H1 (cell line): ENCODE data around the gene ZNF669. TPM values are rescaled to one million over a fixed set of nuclear protein-coding genes. Genes with fewer than 3 reads are reported as not detected.
"Not testable (repeated sequence)": the region's sequence is repeated elsewhere in the genome, so short reads cannot be mapped to it uniquely, and the experiment has no call there.

Source experiments
- CTCF ChIA-PET: fragments of 300-600 bp; sonication (Branson Sonifier 250); formaldehyde crosslinking; loops from one replicate; lab custom pipeline; 2021; ENCODE audit not compliant: partially characterized antibody; lab: Charles Lee
- POLR2A ChIA-PET: fragments of 300-600 bp; sonication (Branson Sonifier 250); formaldehyde crosslinking; loops from one replicate; lab custom pipeline; 2021; ENCODE audit warnings: inconsistent platforms; ENCODE audit not compliant: partially characterized antibody; lab: Charles Lee
- DNase-seq, 2 experiments: peaks; one replicate each; pipeline versions ENCODE4 v3.0.0 to v3.0.0-alpha.2; 2010 to 2022; ENCODE audit warnings: low spot score in 2 of 2, low read depth in 1 of 2, mixed read lengths in 1 of 2
- FAIRE-seq: peaks from 2 replicates; lab custom pipeline; 2011; peaks lifted over from hg19 to GRCh38; lab: Jason Lieb, UNC
- H2AFZ ChIP-seq: 2 replicates; pipeline ENCODE4 v1.8.1; 2012; ENCODE audit warnings: low read length, inconsistent platforms
- H2AK5ac ChIP-seq: 2 replicates; pipeline ENCODE4 v1.6.1; 2013; ENCODE audit warnings: low read depth, low read length
- H2BK120ac ChIP-seq: replicated peaks from 2 replicates; pipeline ENCODE3; 2013; ENCODE audit warnings: low read depth, low read length, inconsistent platforms
- H2BK12ac ChIP-seq: 2 replicates; pipeline ENCODE4 v1.6.1; 2013; ENCODE audit warnings: low read depth, low read length
- H2BK15ac ChIP-seq: 2 replicates; pipeline ENCODE4 v1.6.1; 2013; ENCODE audit warnings: low read length
- H2BK20ac ChIP-seq: 2 replicates; pipeline ENCODE4 v1.6.1; 2013; ENCODE audit warnings: low read length
- H2BK5ac ChIP-seq: 2 replicates; pipeline ENCODE4 v1.6.1; 2013; ENCODE audit warnings: low read depth, low read length
- H3K14ac ChIP-seq: 2 replicates; pipeline ENCODE4 v1.6.1; 2013; ENCODE audit warnings: inconsistent platforms; ENCODE audit not compliant: insufficient read length
- H3K18ac ChIP-seq: 2 replicates; pipeline ENCODE4 v1.6.1; 2013; ENCODE audit warnings: low read length; ENCODE audit errors: extremely low read depth
- H3K23ac ChIP-seq: 2 replicates; pipeline ENCODE4 v1.6.1; 2013; ENCODE audit warnings: inconsistent platforms; ENCODE audit not compliant: insufficient read length
- H3K23me2 ChIP-seq: 2 replicates; pipeline ENCODE4 v1.6.1; 2013; ENCODE audit warnings: low read depth, low read length
- H3K27ac ChIP-seq: 2 replicates; pipeline ENCODE4 v1.6.1; 2011; ENCODE audit warnings: low read depth, low read length, inconsistent platforms
- H3K27me3 ChIP-seq, 4 experiments: replicated peaks in 1 of 4; 1 replicate in 1 of 4; 2 replicates in 3 of 4; pipeline versions ENCODE4 v1.6.1 to v1.8.1; 2011 to 2013; ENCODE audit warnings: low read length in 3 of 4, mild to moderate bottlenecking in 3 of 4, inconsistent platforms in 2 of 4, mixed read lengths in 2 of 4, moderate library complexity in 1 of 4; ENCODE audit not compliant: control insufficient read depth in 3 of 4, insufficient read depth in 3 of 4; ENCODE audit errors: extremely low read depth in 1 of 4
- H3K36me3 ChIP-seq, 4 experiments: 2 replicates each; pipeline versions ENCODE4 v1.6.1 to v1.8.1; 2011 to 2013; ENCODE audit warnings: mild to moderate bottlenecking in 4 of 4, low read length in 3 of 4, moderate library complexity in 2 of 4, control low read depth in 1 of 4, inconsistent platforms in 1 of 4; ENCODE audit not compliant: insufficient read depth in 4 of 4, control insufficient read depth in 2 of 4
- H3K4ac ChIP-seq: replicated peaks from 2 replicates; pipeline ENCODE3; 2013; ENCODE audit warnings: low read length, low read depth, mixed read lengths, inconsistent platforms; ENCODE audit not compliant: insufficient read length
- H3K4me1 ChIP-seq, 4 experiments: replicated peaks in 1 of 4; 1 replicate in 1 of 4; 2 replicates in 3 of 4; pipeline versions ENCODE4 v1.6.1 to v1.8.1; 2011 to 2013; ENCODE audit warnings: low read length in 3 of 4, inconsistent platforms in 2 of 4, mixed read lengths in 1 of 4; ENCODE audit not compliant: insufficient read depth in 4 of 4, control insufficient read depth in 3 of 4
- H3K4me2 ChIP-seq, 2 experiments: 2 replicates each; pipeline versions ENCODE4 v1.6.1 to v1.8.1; 2011 to 2013; ENCODE audit warnings: low read depth in 2 of 2, low read length in 2 of 2, control low read depth in 1 of 2, inconsistent platforms in 1 of 2, mild to moderate bottlenecking in 1 of 2; ENCODE audit not compliant: insufficient read depth in 1 of 2
- H3K4me3 ChIP-seq, 4 experiments: fragments of 200-600, 300-600 bp in 1 of 4; sonication (generic), shearing (Covaris generic), sonication (Bioruptor Twin) in 1 of 4; 2 replicates each; pipeline versions ENCODE4 v1.5.1 to v1.8.1; 2011 to 2016; ENCODE audit warnings: low read length in 4 of 4, low read depth in 3 of 4, control low read depth in 2 of 4, inconsistent platforms in 2 of 4, mild to moderate bottlenecking in 2 of 4, mixed read lengths in 1 of 4, moderate library complexity in 1 of 4; ENCODE audit not compliant: insufficient read depth in 2 of 4; ENCODE audit errors: extremely low read depth in 1 of 4
- H3K56ac ChIP-seq: replicated peaks from 2 replicates; pipeline ENCODE3; 2013; ENCODE audit warnings: low read depth, mild to moderate bottlenecking, mixed read lengths, low read length, inconsistent platforms; ENCODE audit not compliant: insufficient read length
- H3K79me1 ChIP-seq: 2 replicates; pipeline ENCODE4 v1.6.1; 2013; ENCODE audit warnings: low read depth, low read length, control low read depth
- H3K79me2 ChIP-seq, 2 experiments: 2 replicates each; pipeline versions ENCODE4 v1.6.1 to v1.8.1; 2012 to 2013; ENCODE audit warnings: low read length in 2 of 2, mild to moderate bottlenecking in 2 of 2, inconsistent platforms in 1 of 2; ENCODE audit not compliant: insufficient read depth in 2 of 2, control insufficient read depth in 1 of 2
- H3K9ac ChIP-seq, 4 experiments: replicated peaks in 1 of 4; 1 replicate in 1 of 4; 2 replicates in 3 of 4; pipeline versions ENCODE4 v1.6.1 to v1.8.1; 2011 to 2013; ENCODE audit warnings: low read depth in 3 of 4, low read length in 3 of 4, control low read depth in 2 of 4, mild to moderate bottlenecking in 2 of 4, moderate library complexity in 2 of 4, inconsistent platforms in 1 of 4; ENCODE audit errors: extremely low read depth in 1 of 4
- H3K9me3 ChIP-seq, 2 experiments: 2 replicates each; pipeline versions ENCODE4 v1.6.1 to v1.8.1; 2012 to 2013; ENCODE audit warnings: mild to moderate bottlenecking in 2 of 2, moderate library complexity in 2 of 2, control low read depth in 1 of 2, inconsistent platforms in 1 of 2, low read depth in 1 of 2, low read length in 1 of 2, mixed read lengths in 1 of 2; ENCODE audit not compliant: insufficient read depth in 2 of 2
- H4K20me1 ChIP-seq, 2 experiments: replicated peaks in 1 of 2; 2 replicates each; pipeline versions ENCODE3 to v1.8.1; 2011 to 2013; ENCODE audit warnings: inconsistent platforms in 2 of 2, low read length in 2 of 2, mild to moderate bottlenecking in 1 of 2; ENCODE audit not compliant: insufficient read depth in 2 of 2, control insufficient read depth in 1 of 2
- H4K5ac ChIP-seq: 2 replicates; pipeline ENCODE4 v1.6.1; 2013; ENCODE audit warnings: low read length, low read depth, mixed read lengths, inconsistent platforms; ENCODE audit not compliant: insufficient read length
- H4K8ac ChIP-seq: 2 replicates; pipeline ENCODE4 v1.8.0; 2013; ENCODE audit warnings: mild to moderate bottlenecking, moderate library complexity, low read length, inconsistent platforms; ENCODE audit not compliant: insufficient read depth; ENCODE audit errors: extremely low read depth
- H4K91ac ChIP-seq: replicated peaks from 2 replicates; pipeline ENCODE3; 2013; ENCODE audit warnings: low read length, mixed read lengths, inconsistent platforms; ENCODE audit not compliant: insufficient read length
- WGBS, 2 experiments: shearing (Covaris generic) in 1 of 2; methylation state at CpG; one replicate each; pipeline versions ENCODE4 v1.1.6 to v1.1.7; 2013 to 2015; ENCODE audit warnings: low lambda C conversion rate in 2 of 2, mixed read lengths in 2 of 2, inconsistent platforms in 1 of 2, low coverage in 1 of 2, missing lambda C conversion rate in 1 of 2; ENCODE audit not compliant: insufficient replicate concordance in 2 of 2, insufficient coverage in 1 of 2, insufficient read length in 1 of 2; ENCODE audit errors: extremely low coverage in 1 of 2, missing lambda C conversion rate in 1 of 2; 5-methylcytosine and 5-hydroxymethylcytosine counted together
- polyA plus RNA-seq, 7 experiments: library from polyadenylated mRNA; depleted of rRNA in 3 of 7; stranded (reverse) in 5 of 7; unstranded in 2 of 7; fragments of >200 nt in 5 of 7; fragments of 200-250 nt in 2 of 7; gene quantifications; 1 replicate in 5 of 7; 2 replicates in 1 of 7; 4 replicates in 1 of 7; pipeline versions ENCODE4 v1.2.1 to v1.2.3, GENCODE V29; 2011 to 2013; ENCODE audit warnings: missing spikeins in 2 of 7, mixed read lengths in 2 of 7
- total RNA-seq: library from RNA; stranded (reverse); fragmentation: NEBNext Ultra II Directional; extraction: Animal tissue kit (Norgen Biotek cat#: 25700); gene quantifications from 2 replicates; pipeline ENCODE4 v1.2.1, GENCODE V29; 2021

The ZNF669 gene
- total and polyA plus RNA-seq, 2 of the 8 experiments (the other 6 are each of a cell fraction or from before 2014, with no cell fraction given) = 4.8 to 20.3 TPM

- H3K56ac ChIP-seq, H4K5ac ChIP-seq, H3K27ac ChIP-seq, H4K91ac ChIP-seq, H3K23me2 ChIP-seq, H3K14ac ChIP-seq, H3K4me3 ChIP-seq, H3K4ac ChIP-seq, H3K79me2 ChIP-seq, H2BK12ac ChIP-seq, DNase-seq, FAIRE-seq, CTCF ChIA-PET, H3K79me1 ChIP-seq, H3K27me3 ChIP-seq, H3K9ac ChIP-seq, POLR2A ChIA-PET, H2BK5ac ChIP-seq, H3K4me2 ChIP-seq, H2BK15ac ChIP-seq, H2BK20ac ChIP-seq, H4K8ac ChIP-seq, H2BK120ac ChIP-seq, H3K18ac ChIP-seq, H4K20me1 ChIP-seq, H3K4me1 ChIP-seq, H3K23ac ChIP-seq, H2AFZ ChIP-seq, H2AK5ac ChIP-seq: not testable (repeated sequence)
- peaks cover 6 to 12% of the 10 kb centered on the region in 2 experiments; a peak in 3 of 4 replicates for H3K9me3 ChIP-seq
- WGBS, 2 experiments = no CpG with 5 or more reads among the region's 46 CpGs
- H3K36me3 ChIP-seq = peaks cover 2 to 16% (median 8%) of the 10 kb centered on the region in 4 experiments; a peak in 5 of 8 replicates
These were observed 22.4 kb upstream of the ZNF669 start for GRCh38 chr1:247126601-247127000.

GRCh38 chr1:247126166-247126565 is 22.0 kb upstream of the ZNF669 start:
- H3K27me3 ChIP-seq, H2BK15ac ChIP-seq, CTCF ChIA-PET, H3K23ac ChIP-seq, H3K9ac ChIP-seq, H3K23me2 ChIP-seq, H4K91ac ChIP-seq, H2AFZ ChIP-seq, H2BK5ac ChIP-seq, H3K18ac ChIP-seq, H3K4me3 ChIP-seq, H3K79me2 ChIP-seq, H3K79me1 ChIP-seq, H2BK120ac ChIP-seq, H2BK20ac ChIP-seq, H3K56ac ChIP-seq, H4K20me1 ChIP-seq, H2BK12ac ChIP-seq, H3K27ac ChIP-seq, H3K4ac ChIP-seq, POLR2A ChIA-PET, H3K4me2 ChIP-seq, H4K5ac ChIP-seq, DNase-seq, H4K8ac ChIP-seq, H3K4me1 ChIP-seq, H3K9me3 ChIP-seq, H3K14ac ChIP-seq, H2AK5ac ChIP-seq: not testable (repeated sequence)
- no CpG with 5 or more reads among the region's 25 CpGs for WGBS, 2 experiments
- peaks cover under 1 to 12% (median 4%) of the 10 kb centered on the region in 4 experiments; a peak in 5 of 8 replicates for H3K36me3 ChIP-seq
- FAIRE-seq = peak; percentile 78
